Type B pancreatic cell (in vitro differentiated cells): ENCODE results near the gene CRTC3. TPM values are rescaled to one million over a fixed set of nuclear protein-coding genes. Genes with fewer than 3 reads are reported as not detected.

Source experiments
- DNase-seq: peaks from one replicate; pipeline ENCODE4 v3.0.0; 2021; ENCODE audit warnings: mixed read lengths; ENCODE audit not compliant: unreplicated experiment; ENCODE audit errors: extremely low spot score
- H3K27ac Mint-ChIP-seq: 2 replicates; pipeline ENCODE4 v1.8.0; 2021; ENCODE audit warnings: mild to moderate bottlenecking, mixed read lengths
- H3K27me3 Mint-ChIP-seq: 2 replicates; pipeline ENCODE4 v1.8.0; 2021; ENCODE audit warnings: mixed read lengths
- H3K36me3 Mint-ChIP-seq: 2 replicates; pipeline ENCODE4 v1.8.0; 2021; ENCODE audit warnings: mixed read lengths
- H3K4me1 Mint-ChIP-seq: one replicate; pipeline ENCODE4 v1.8.0; 2021; ENCODE audit warnings: mixed read lengths; ENCODE audit not compliant: unreplicated experiment
- H3K4me3 Mint-ChIP-seq: 2 replicates; pipeline ENCODE4 v1.8.0; 2021; ENCODE audit warnings: mild to moderate bottlenecking, mixed read lengths
- H3K9me3 Mint-ChIP-seq: 2 replicates; pipeline ENCODE4 v1.8.0; 2021; ENCODE audit warnings: mixed read lengths
- total RNA-seq: library from RNA; stranded (reverse); gene quantifications from 2 replicates; pipeline ENCODE4 v1.2.1, GENCODE V29; 2021; ENCODE audit warnings: low replicate concordance
- TF ChIP-seq, protein P1 (sequence below): fragments of 200-600 bp; sonication (generic); conservative IDR thresholded peaks from 2 replicates; pipeline ENCODE4 v1.5.0; 2021; ENCODE audit warnings: antibody characterized with exemption, mild to moderate bottlenecking

The CRTC3 gene
- total RNA-seq, 1 donor from 2014 or later = 31.4 TPM

DNA sequence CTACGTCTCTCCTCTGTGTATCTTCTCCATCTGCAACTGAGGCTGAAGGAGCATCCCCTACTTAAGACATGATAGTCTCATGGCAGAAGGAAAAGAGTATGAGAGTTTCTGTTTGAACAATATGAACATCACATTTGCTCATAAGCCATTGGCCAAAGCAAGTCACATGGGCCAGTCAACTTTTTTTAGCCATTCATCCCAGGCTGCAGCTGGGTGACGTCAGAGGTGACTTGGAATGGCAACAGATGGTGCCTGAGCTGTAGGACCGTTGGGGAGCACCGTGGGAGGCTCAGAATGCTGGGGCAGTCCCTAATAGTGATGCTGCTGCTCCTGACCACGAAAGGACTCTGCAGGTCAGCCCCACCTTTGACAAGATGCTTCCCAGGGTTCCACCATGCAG is 58.7 kb downstream of the CRTC3 start:
- H3K27ac Mint-ChIP-seq = no peak overlapping the region
- H3K36me3 Mint-ChIP-seq = peaks cover 4% of the 10 kb centered on the region
- H3K4me3 Mint-ChIP-seq = no peak overlapping the region
- TF ChIP-seq, protein P1, sequence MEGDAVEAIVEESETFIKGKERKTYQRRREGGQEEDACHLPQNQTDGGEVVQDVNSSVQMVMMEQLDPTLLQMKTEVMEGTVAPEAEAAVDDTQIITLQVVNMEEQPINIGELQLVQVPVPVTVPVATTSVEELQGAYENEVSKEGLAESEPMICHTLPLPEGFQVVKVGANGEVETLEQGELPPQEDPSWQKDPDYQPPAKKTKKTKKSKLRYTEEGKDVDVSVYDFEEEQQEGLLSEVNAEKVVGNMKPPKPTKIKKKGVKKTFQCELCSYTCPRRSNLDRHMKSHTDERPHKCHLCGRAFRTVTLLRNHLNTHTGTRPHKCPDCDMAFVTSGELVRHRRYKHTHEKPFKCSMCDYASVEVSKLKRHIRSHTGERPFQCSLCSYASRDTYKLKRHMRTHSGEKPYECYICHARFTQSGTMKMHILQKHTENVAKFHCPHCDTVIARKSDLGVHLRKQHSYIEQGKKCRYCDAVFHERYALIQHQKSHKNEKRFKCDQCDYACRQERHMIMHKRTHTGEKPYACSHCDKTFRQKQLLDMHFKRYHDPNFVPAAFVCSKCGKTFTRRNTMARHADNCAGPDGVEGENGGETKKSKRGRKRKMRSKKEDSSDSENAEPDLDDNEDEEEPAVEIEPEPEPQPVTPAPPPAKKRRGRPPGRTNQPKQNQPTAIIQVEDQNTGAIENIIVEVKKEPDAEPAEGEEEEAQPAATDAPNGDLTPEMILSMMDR = no peak
- H3K27me3 Mint-ChIP-seq = no peaks in the 10 kb centered on the region
- H3K4me1 Mint-ChIP-seq = peaks cover 11% of the 10 kb centered on the region
- DNase-seq = no peak
- no peaks in the 10 kb centered on the region for H3K9me3 Mint-ChIP-seq

DNA sequence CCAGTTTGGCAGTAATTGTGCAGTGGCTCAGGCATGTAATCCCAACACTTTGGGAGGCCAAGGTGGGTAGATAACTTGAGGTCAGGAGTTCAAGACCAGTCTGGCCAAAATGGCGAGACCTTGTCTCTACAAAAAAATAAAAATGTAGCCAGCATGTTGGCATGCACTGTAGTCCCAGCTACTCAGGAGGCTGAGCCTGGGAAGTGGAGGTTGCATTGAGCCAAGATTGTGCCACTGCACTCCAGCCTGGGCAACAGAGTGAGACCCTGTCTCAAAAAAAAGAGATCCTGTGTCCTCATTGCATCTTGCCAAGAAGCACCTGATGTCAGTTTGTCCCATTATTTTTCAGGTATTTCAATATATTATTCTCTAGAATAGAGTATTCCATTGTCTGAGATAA is 61.8 kb downstream of the CRTC3 start:
- Mint-ChIP-seq H3K27ac (peak overlapping the region; percentile 77), H3K4me1 (peaks cover 16% of the 10 kb centered on the region), H3K9me3 (no peaks in the 10 kb centered on the region), H3K27me3 (no peaks in the 10 kb centered on the region), H3K36me3 (peaks cover 14% of the 10 kb centered on the region), H3K4me3 (no peak overlapping the region)
- TF ChIP-seq, protein P1 = no peak
- no peak for DNase-seq

- H3K9me3 Mint-ChIP-seq = no peaks in the 10 kb centered on the region
- TF ChIP-seq, protein P1 = no peak
- peaks cover 16% of the 10 kb centered on the region for H3K4me1 Mint-ChIP-seq
- H3K27me3 Mint-ChIP-seq = no peaks in the 10 kb centered on the region
- peak overlapping the region; percentile 77 for H3K27ac Mint-ChIP-seq
- peaks cover 14% of the 10 kb centered on the region for H3K36me3 Mint-ChIP-seq
- no peak overlapping the region for H3K4me3 Mint-ChIP-seq
- no peak for DNase-seq
Measured at GRCh38 chr15:90592131-90592881, 62.6 kb downstream of the CRTC3 start.

DNA sequence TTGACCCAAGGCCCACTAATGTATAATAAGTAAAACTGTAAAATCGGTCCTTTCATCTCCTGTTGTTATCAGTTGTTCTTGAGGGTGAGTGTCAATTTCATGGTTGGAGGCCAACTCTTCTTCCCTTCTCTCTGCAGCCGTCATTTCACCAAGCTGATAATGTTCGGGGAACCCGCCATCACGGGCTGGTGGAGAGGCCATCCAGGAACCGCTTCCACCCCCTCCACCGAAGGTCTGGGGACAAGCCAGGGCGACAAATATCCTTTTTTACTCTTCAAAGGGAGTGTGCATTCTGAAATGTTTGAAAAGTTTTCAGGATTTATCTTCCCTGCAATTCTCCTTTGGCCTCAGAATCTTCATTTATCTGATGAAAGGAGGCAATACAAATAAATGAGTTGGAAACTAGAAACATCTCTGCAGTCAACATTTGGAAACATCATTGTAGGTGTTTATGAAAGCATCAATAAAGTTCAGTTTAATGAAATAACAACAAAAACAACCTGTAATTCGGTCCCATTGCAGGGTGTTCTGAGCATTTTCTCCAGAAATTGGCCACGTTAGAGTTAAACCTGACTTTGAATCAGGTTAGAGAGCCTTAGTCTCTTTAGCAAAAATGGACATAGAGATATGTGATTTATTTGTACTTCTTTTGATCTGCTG is 63.9 kb downstream of the CRTC3 start:
- TF ChIP-seq, protein P1 = no peak
- Mint-ChIP-seq H3K36me3 (peaks cover 19% of the 10 kb centered on the region), H3K27me3 (no peaks in the 10 kb centered on the region), H3K4me3 (no peak overlapping the region), H3K4me1 (peaks cover 21% of the 10 kb centered on the region), H3K9me3 (no peaks in the 10 kb centered on the region), H3K27ac (no peak overlapping the region)
- DNase-seq = no peak

GRCh38 chr15:90594301-90594738 is 64.6 kb downstream of the CRTC3 start:
- H3K27ac Mint-ChIP-seq = peak overlapping the region; percentile 65
- DNase-seq = no peak

More at GRCh38 chr15:90594301-90594738, 64.6 kb downstream of the CRTC3 start:
- TF ChIP-seq, protein P1 = no peak
- Mint-ChIP-seq H3K4me1 (peaks cover 22% of the 10 kb centered on the region), H3K36me3 (peaks cover 20% of the 10 kb centered on the region), H3K4me3 (no peak overlapping the region), H3K9me3 (no peaks in the 10 kb centered on the region), H3K27me3 (no peaks in the 10 kb centered on the region)
